GM10266 (cell line): ENCODE measurements around the gene VPS9D1.

Source experiments
- DNase-seq: peaks from one replicate; pipeline ENCODE4 v3.0.0; 2012; ENCODE audit errors: extremely low spot score
- CTCF ChIP-seq: IDR thresholded peaks from 2 replicates; pipeline ENCODE4 v1.5.1; 2012; ENCODE audit warnings: mild to moderate bottlenecking, low read depth; ENCODE audit not compliant: control insufficient read depth, insufficient read depth; ENCODE audit errors: missing control alignments

Gene VPS9D1

GRCh38 chr16:89709166-89709565 lies 11.5 kb downstream of the VPS9D1 start:
- no peak for DNase-seq
- no peak for TF ChIP-seq CTCF

- TF ChIP-seq CTCF: no peak
- DNase-seq: no peak
Measured at GRCh38 chr16:89708481-89708931, 12.2 kb downstream of the VPS9D1 start.

- DNase-seq: no peak
- TF ChIP-seq CTCF: no peak
Measured at GRCh38 chr16:89707695-89708094, 13.0 kb downstream of the VPS9D1 start.

GRCh38 chr16:89706518-89707260 lies 14.0 kb downstream of the VPS9D1 start:
- TF ChIP-seq CTCF: no peak
- DNase-seq: no peak

- DNase-seq: no peak
- no peak for TF ChIP-seq CTCF
Measured at GRCh38 chr16:89705006-89705405, 15.7 kb downstream of the VPS9D1 start.

- DNase-seq: no peak
- no peak for TF ChIP-seq CTCF
Measured at GRCh38 chr16:89704281-89704680, 16.4 kb downstream of the VPS9D1 start.
